Lower leg skin (tissue), 3 donors: Measurements from ENCODE around the gene OLIG2.

Source experiments
- CTCF ChIP-seq, 3 donors: fragments of 450-650 bp; IDR thresholded peaks; one replicate each; pipeline ENCODE4 v1.5.1; 2016; ENCODE audit warnings: antibody characterized with exemption in 3 of 3, mild to moderate bottlenecking in 3 of 3, moderate library complexity in 2 of 3
- POLR2A ChIP-seq, 2 donors: fragments of 450-650 bp; IDR thresholded peaks; one replicate each; pipeline ENCODE4 v1.6.1; 2016 to 2017; ENCODE audit warnings: antibody characterized with exemption in 2 of 2, mild to moderate bottlenecking in 1 of 2, moderate library complexity in 1 of 2

- TF ChIP-seq POLR2A (IDR thresholded peaks at IDR 0.05) (no peak), CTCF (IDR thresholded peaks at IDR 0.05) (no peak)
Observed at GRCh38 chr21:33026878-33027400, 1.2 kb downstream of the OLIG2 start.
